ENCODE measurements around the gene ADGRV1.
A peak's percentile ranks its signal among the peaks of the same experiment; 100 is the strongest.

ADGRV1 gene, protein sequence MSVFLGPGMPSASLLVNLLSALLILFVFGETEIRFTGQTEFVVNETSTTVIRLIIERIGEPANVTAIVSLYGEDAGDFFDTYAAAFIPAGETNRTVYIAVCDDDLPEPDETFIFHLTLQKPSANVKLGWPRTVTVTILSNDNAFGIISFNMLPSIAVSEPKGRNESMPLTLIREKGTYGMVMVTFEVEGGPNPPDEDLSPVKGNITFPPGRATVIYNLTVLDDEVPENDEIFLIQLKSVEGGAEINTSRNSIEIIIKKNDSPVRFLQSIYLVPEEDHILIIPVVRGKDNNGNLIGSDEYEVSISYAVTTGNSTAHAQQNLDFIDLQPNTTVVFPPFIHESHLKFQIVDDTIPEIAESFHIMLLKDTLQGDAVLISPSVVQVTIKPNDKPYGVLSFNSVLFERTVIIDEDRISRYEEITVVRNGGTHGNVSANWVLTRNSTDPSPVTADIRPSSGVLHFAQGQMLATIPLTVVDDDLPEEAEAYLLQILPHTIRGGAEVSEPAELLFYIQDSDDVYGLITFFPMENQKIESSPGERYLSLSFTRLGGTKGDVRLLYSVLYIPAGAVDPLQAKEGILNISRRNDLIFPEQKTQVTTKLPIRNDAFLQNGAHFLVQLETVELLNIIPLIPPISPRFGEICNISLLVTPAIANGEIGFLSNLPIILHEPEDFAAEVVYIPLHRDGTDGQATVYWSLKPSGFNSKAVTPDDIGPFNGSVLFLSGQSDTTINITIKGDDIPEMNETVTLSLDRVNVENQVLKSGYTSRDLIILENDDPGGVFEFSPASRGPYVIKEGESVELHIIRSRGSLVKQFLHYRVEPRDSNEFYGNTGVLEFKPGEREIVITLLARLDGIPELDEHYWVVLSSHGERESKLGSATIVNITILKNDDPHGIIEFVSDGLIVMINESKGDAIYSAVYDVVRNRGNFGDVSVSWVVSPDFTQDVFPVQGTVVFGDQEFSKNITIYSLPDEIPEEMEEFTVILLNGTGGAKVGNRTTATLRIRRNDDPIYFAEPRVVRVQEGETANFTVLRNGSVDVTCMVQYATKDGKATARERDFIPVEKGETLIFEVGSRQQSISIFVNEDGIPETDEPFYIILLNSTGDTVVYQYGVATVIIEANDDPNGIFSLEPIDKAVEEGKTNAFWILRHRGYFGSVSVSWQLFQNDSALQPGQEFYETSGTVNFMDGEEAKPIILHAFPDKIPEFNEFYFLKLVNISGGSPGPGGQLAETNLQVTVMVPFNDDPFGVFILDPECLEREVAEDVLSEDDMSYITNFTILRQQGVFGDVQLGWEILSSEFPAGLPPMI (N-terminal part only)

DNA sequence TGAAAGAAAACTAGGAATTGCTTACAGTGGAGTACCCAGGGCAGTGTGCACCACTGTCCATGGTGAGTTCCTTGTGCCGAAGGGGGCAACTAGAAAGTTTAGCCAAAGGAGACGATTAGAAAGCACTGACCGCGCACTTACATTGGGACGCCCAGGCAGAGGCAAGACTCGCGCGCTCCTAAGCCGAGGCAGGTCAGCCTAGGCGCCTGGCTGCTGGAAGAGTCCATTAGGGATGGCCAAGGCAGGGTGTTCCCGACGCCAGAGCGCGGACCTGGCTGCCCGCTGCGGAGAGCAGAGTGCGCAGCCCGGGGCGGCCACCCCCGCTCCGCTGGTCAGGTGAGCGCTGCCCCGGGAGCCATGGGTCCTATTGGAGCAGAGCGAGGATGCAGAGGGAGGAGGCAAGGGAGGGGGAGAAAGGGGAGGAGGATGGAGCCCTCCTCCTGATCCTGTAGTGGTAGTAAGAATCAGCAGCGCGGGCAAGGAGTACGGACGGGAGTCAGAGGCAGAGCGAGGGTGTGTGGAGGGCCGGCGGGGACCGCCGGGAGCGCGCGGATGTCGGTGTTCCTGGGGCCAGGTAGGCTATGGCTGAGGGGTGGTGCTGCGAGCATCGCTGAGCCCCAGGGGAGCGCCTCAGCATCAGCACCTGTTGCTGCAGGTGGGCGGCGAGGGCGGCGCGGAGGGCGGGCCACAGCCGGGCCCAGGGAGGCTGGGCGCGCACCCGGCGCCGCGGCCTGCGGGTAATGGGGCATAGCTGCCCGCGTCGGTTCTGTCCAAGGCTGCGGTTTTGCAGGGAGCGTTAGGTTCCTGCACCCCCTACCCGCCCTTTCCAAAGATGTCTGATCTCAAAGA, at the start of gene ADGRV1:
Gene ADGRV1, plus strand, starts transcription at position 454 of the 849 bp plus-strand sequence. Its CDS starts 99 bp downstream, at position 553.
- peak; percentile 21 for DNase-seq (ENCODE audit: extremely low read depth, insufficient read length)
- Histone ChIP-seq H3K4me3 (replicated peaks; ENCODE audit: low read depth, low read length) (peak within 1 kb of the TSS; percentile 26), H3K27me3 (replicated peaks; ENCODE audit: control insufficient read depth, insufficient read depth, low read length) (peaks cover 1% of the 10 kb centered on the region), H3K36me3 (ENCODE audit: control insufficient read depth, insufficient read depth, low read length) (no peaks in the 10 kb centered on the region)
- TF ChIP-seq, protein P1, sequence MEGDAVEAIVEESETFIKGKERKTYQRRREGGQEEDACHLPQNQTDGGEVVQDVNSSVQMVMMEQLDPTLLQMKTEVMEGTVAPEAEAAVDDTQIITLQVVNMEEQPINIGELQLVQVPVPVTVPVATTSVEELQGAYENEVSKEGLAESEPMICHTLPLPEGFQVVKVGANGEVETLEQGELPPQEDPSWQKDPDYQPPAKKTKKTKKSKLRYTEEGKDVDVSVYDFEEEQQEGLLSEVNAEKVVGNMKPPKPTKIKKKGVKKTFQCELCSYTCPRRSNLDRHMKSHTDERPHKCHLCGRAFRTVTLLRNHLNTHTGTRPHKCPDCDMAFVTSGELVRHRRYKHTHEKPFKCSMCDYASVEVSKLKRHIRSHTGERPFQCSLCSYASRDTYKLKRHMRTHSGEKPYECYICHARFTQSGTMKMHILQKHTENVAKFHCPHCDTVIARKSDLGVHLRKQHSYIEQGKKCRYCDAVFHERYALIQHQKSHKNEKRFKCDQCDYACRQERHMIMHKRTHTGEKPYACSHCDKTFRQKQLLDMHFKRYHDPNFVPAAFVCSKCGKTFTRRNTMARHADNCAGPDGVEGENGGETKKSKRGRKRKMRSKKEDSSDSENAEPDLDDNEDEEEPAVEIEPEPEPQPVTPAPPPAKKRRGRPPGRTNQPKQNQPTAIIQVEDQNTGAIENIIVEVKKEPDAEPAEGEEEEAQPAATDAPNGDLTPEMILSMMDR (IDR thresholded peaks at IDR 0.05; ENCODE audit: insufficient read depth, low read length, poor library complexity, severe bottlenecking): no peak

DNA sequence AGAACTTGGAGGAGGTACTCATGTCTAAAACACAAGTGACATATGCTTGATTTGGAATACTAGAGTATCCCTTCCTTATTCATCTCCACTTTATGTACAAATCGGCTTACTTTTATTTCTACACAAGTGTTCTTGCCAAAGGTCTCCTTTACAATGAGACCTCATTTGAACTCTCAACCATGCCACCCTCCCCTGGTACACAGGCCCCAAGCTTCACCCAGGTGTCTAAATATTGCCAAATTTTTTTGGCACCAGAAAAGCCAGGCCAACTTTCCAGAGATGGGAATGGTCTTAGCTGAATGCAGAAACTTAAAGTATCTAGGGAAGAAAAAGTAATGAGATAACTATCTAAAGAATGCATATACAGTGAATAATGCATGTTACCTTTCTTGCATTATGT, 48.2 kb upstream of the ADGRV1 start:
- Histone ChIP-seq H3K36me3 (ENCODE audit: control insufficient read depth, insufficient read depth, low read length) (no peaks in the 10 kb centered on the region; the same call in 1 of the 2 replicates), H3K4me3 (replicated peaks; ENCODE audit: low read depth, low read length) (no peak overlapping the region), H3K27me3 (replicated peaks; ENCODE audit: control insufficient read depth, insufficient read depth, low read length) (no peaks in the 10 kb centered on the region)
- DNase-seq (ENCODE audit: extremely low read depth, insufficient read length): no peak
- TF ChIP-seq, protein P1 (IDR thresholded peaks at IDR 0.05; ENCODE audit: insufficient read depth, low read length, poor library complexity, severe bottlenecking): no peak

DNA sequence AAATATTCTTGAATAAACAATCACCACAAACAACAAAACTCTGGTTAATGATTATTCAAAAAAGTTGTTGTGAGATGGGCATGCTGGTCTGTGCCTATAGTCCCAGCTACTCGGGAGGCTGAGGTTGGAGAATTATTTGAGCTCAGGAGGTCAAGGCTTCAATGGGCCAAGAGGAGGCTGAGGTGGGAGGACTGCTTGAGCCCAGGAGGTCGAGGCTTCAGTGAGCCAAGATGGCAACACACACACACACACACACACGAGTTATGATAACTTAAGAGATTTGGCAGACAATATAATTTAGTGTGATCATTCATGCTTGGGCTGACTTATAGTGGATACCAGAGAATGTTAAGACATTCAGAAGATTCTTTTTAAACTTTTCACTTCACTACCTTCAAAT, 44.1 kb upstream of the ADGRV1 start:
- TF ChIP-seq, protein P1 (IDR thresholded peaks at IDR 0.05; ENCODE audit: insufficient read depth, low read length, poor library complexity, severe bottlenecking): no peak
- Histone ChIP-seq H3K27me3 (replicated peaks; ENCODE audit: control insufficient read depth, insufficient read depth, low read length) (no peaks in the 10 kb centered on the region), H3K36me3 (ENCODE audit: control insufficient read depth, insufficient read depth, low read length) (no peaks in the 10 kb centered on the region; the same call in 1 of the 2 replicates), H3K4me3 (replicated peaks; ENCODE audit: low read depth, low read length) (no peak overlapping the region)
- no peak for DNase-seq (ENCODE audit: extremely low read depth, insufficient read length)

DNA sequence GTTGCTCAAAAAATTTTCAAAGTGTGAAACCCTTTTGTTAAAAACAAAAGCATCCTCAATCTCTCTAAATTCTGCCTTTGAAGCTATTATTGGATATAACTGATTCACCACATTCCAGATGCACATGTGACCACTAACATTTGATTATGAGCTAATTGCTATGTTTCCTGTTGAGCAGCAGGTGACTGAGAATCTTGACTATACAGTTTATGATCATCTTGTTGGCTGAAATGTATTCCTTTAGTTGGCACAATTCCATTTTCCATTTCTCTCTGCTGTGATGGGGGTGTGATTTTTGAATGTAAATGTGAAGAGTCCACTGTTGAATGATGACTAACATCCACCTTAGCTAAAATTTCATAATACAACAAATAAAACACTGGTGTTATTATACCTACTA, 39.9 kb upstream of the ADGRV1 start:
- peaks cover 2% of the 10 kb centered on the region; the same call in 1 of the 2 replicates for H3K36me3 ChIP-seq (ENCODE audit: control insufficient read depth, insufficient read depth, low read length)
- no peak overlapping the region for H3K4me3 ChIP-seq (replicated peaks; ENCODE audit: low read depth, low read length)
- DNase-seq (ENCODE audit: extremely low read depth, insufficient read length): no peak
- no peaks in the 10 kb centered on the region for H3K27me3 ChIP-seq (replicated peaks; ENCODE audit: control insufficient read depth, insufficient read depth, low read length)
- TF ChIP-seq, protein P1 (IDR thresholded peaks at IDR 0.05; ENCODE audit: insufficient read depth, low read length, poor library complexity, severe bottlenecking): no peak

All from GM06990 (cell line).